ENCODE results near the gene ANKLE1. TPM values are rescaled to one million over a fixed set of nuclear protein-coding genes. Genes with fewer than 3 reads are reported as not detected.
"Not testable (repeated sequence)": the region's sequence is repeated elsewhere in the genome, so short reads cannot be mapped to it uniquely, and the experiment has no call there.

ANKLE1 gene
- total and polyA plus RNA-seq, 10 of the 15 experiments (the other 5 are each of a cell fraction or from before 2014, with no cell fraction given) = 2.2 to 17.9 (median 10.9) TPM

GRCh38 chr19:17268754-17269153 lies 12.9 kb upstream of the ANKLE1 start:
- no peak for ATAC-seq
- H3K27ac ChIP-seq (ENCODE audit: control insufficient read depth, insufficient read depth) = no peak overlapping the region
- H3K9me3 ChIP-seq (replicated peaks; ENCODE audit: control insufficient read depth, insufficient read depth, low read length) = no peaks in the 10 kb centered on the region
- DNase-seq (ENCODE audit: low read depth, low spot score) = no peak
- peaks cover 13% of the 10 kb centered on the region for H3K79me2 ChIP-seq (ENCODE audit: control insufficient read depth, insufficient read depth, low read length)
- H3K4me2 ChIP-seq (ENCODE audit: control insufficient read depth, insufficient read depth) = peak overlapping the region; percentile 73; the same call in 1 of the 2 replicates
- BruUV-seq (replicated peaks) = no TSS peak
- 0 out of 2 replicates have a peak overlapping the region, but pooled peaks have one; percentile 16 for H3K4me3 ChIP-seq
- H3K27me3 ChIP-seq (replicated peaks in 1 of 2; ENCODE audit: control insufficient read depth in 2 of 2, insufficient read depth in 2 of 2, low read length in 1 of 2) = no peaks in the 10 kb centered on the region
- in situ Hi-C loops (cut with MboI) = no loop called here
- WGBS (ENCODE audit: insufficient coverage, insufficient replicate concordance, low lambda C conversion rate, missing lambda C conversion rate) = 89% methylated on average over 13 of the region's 13 CpGs
- no peak for FAIRE-seq
- SMC1A ChIA-PET (ENCODE audit: uncharacterized antibody, unreplicated experiment) = no interaction called here
- POLR2A ChIA-PET = interaction anchor here (0.7 kb wide), 3 partner anchors 52 to 1598 kb away, joined by 3 to 5 read pairs (median 5); no protein-coding TSS in a partner anchor
- CTCF ChIA-PET = interaction anchor here (1.1 kb wide), 1 partner anchor 13 kb away, joined by 4 read pairs; no protein-coding TSS in a partner anchor
- H4K20me1 ChIP-seq (ENCODE audit: control insufficient read depth, insufficient read depth) = no peaks in the 10 kb centered on the region
- peaks cover 4 to 7% of the 10 kb centered on the region in 2 experiments; a peak in 3 of 4 replicates for H3K36me3 ChIP-seq (ENCODE audit: control insufficient read depth in 2 of 2, insufficient read depth in 2 of 2, low read length in 1 of 2)
- intact Hi-C loops (cut with micrococcal nuclease; ENCODE audit: unreplicated experiment) = loop anchor here (10.0 kb wide), 1 partner anchor 494 kb away; no protein-coding TSS in a partner anchor
- TF ChIP-seq ZNF217 (IDR thresholded peaks at IDR 0.05) (no peak), NR2F1 (conservative IDR thresholded peaks at IDR 0.05) (no peak), NFYB (IDR thresholded peaks at IDR 0.05; ENCODE audit: insufficient read depth, low read depth, low read length) (no peak), TCF7 (IDR thresholded peaks at IDR 0.05; ENCODE audit: borderline replicate concordance) (no peak), BCL11A (IDR thresholded peaks at IDR 0.05; ENCODE audit: low read depth, low read length) (no peak), CEBPB (IDR thresholded peaks at IDR 0.05; ENCODE audit: borderline replicate concordance in 1 of 2, low read depth in 2 of 2, low read length in 2 of 2) (no peak), REST (IDR thresholded peaks at IDR 0.05; ENCODE audit: low read depth, low read length) (no peak)
- H2AFZ ChIP-seq (ENCODE audit: control insufficient read depth, low read depth, low read length) = no peak overlapping the region
- RAD21 ChIA-PET (ENCODE audit: unreplicated experiment) = no interaction called here
- H3K4me1 ChIP-seq (ENCODE audit: control insufficient read depth, insufficient read depth, low read length) = peaks cover 11% of the 10 kb centered on the region
- no peak overlapping the region for H3K9ac ChIP-seq (ENCODE audit: control insufficient read depth, insufficient read depth, low read length)

GRCh38 chr19:17274892-17275291 lies 6.8 kb upstream of the ANKLE1 start:
- 98% methylated on average over 3 of the region's 3 CpGs for WGBS (ENCODE audit: insufficient coverage, insufficient replicate concordance, low lambda C conversion rate, missing lambda C conversion rate)
- POLR2A ChIA-PET; H3K9me3 ChIP-seq (replicated peaks; ENCODE audit: control insufficient read depth, insufficient read depth, low read length); H3K9ac ChIP-seq (ENCODE audit: control insufficient read depth, insufficient read depth, low read length); H3K27ac ChIP-seq (ENCODE audit: control insufficient read depth, insufficient read depth); RAD21 ChIA-PET (ENCODE audit: unreplicated experiment); BruUV-seq (replicated peaks); H3K27me3 ChIP-seq (replicated peaks in 1 of 2; ENCODE audit: control insufficient read depth in 2 of 2, insufficient read depth in 2 of 2, low read length in 1 of 2); CTCF ChIA-PET; intact Hi-C loops (cut with micrococcal nuclease; ENCODE audit: unreplicated experiment); in situ Hi-C loops (cut with MboI); H3K4me1 ChIP-seq (ENCODE audit: control insufficient read depth, insufficient read depth, low read length); FAIRE-seq; ATAC-seq; H4K20me1 ChIP-seq (ENCODE audit: control insufficient read depth, insufficient read depth); H3K79me2 ChIP-seq (ENCODE audit: control insufficient read depth, insufficient read depth, low read length); SMC1A ChIA-PET (ENCODE audit: uncharacterized antibody, unreplicated experiment); H2AFZ ChIP-seq (ENCODE audit: control insufficient read depth, low read depth, low read length); H3K4me2 ChIP-seq (ENCODE audit: control insufficient read depth, insufficient read depth); DNase-seq (ENCODE audit: low read depth, low spot score); H3K4me3 ChIP-seq: not testable (repeated sequence)
- H3K36me3 ChIP-seq (ENCODE audit: control insufficient read depth in 2 of 2, insufficient read depth in 2 of 2, low read length in 1 of 2) = peaks cover 12 to 15% of the 10 kb centered on the region in 2 experiments; a peak in 3 of 4 replicates

Data from GM12878 (cell line).